Measurements from ENCODE around the gene PRKN. TPM values are rescaled to one million over a fixed set of nuclear protein-coding genes. Genes with fewer than 3 reads are reported as not detected.

The PRKN gene
- polyA plus RNA-seq, 1 donor from 2014 or later, result 1.2 TPM

DNA sequence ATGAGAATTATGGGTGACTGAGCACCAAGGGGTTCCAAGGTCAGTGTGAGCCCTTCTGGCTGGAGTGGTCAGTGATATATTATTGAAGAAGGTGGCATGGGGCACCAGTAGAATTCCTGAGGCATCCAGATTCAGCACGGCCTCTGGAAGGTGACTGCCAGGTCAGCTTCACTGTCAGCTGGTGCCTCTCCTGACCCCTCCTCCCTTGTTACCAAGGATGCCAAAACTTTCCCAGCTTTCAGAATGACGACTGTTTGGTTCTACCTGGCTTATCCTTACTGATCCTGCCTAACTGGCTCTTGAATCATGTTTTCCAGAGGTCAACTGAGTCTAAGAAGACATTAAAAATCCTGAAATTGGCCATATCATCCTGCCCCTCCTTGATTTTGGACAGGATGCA, 1264.5 kb downstream of the PRKN start:
- TF ChIP-seq SMC3 (conservative IDR thresholded peaks at IDR 0.05; ENCODE audit: poor library complexity) (no peak), TAF1 (IDR thresholded peaks at IDR 0.05; ENCODE audit: low read depth) (no peak), POLR2AphosphoS5 (IDR thresholded peaks at IDR 0.05) (no peak), EZH2 (IDR thresholded peaks at IDR 0.05; ENCODE audit: borderline replicate concordance, insufficient read depth, low read length, poor library complexity, severe bottlenecking) (no peak), EP300 (conservative IDR thresholded peaks at IDR 0.05; ENCODE audit: poor library complexity, severe bottlenecking) (no peak), MXI1 (conservative IDR thresholded peaks at IDR 0.05; ENCODE audit: poor library complexity, severe bottlenecking) (no peak), REST (IDR thresholded peaks at IDR 0.05; ENCODE audit: borderline replicate concordance) (no peak), RAD21 (conservative IDR thresholded peaks at IDR 0.05) (no peak)
- TF ChIP-seq, protein P1, sequence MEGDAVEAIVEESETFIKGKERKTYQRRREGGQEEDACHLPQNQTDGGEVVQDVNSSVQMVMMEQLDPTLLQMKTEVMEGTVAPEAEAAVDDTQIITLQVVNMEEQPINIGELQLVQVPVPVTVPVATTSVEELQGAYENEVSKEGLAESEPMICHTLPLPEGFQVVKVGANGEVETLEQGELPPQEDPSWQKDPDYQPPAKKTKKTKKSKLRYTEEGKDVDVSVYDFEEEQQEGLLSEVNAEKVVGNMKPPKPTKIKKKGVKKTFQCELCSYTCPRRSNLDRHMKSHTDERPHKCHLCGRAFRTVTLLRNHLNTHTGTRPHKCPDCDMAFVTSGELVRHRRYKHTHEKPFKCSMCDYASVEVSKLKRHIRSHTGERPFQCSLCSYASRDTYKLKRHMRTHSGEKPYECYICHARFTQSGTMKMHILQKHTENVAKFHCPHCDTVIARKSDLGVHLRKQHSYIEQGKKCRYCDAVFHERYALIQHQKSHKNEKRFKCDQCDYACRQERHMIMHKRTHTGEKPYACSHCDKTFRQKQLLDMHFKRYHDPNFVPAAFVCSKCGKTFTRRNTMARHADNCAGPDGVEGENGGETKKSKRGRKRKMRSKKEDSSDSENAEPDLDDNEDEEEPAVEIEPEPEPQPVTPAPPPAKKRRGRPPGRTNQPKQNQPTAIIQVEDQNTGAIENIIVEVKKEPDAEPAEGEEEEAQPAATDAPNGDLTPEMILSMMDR (IDR thresholded peaks at IDR 0.05; ENCODE audit: poor library complexity, severe bottlenecking), result no peak
- no peaks in the 10 kb centered on the region for H3K27me3 ChIP-seq (ENCODE audit: insufficient read depth, low read depth, low read length)
- H2AFZ ChIP-seq (ENCODE audit: low read depth, low read length), result no peak overlapping the region
- no peaks in the 10 kb centered on the region for H3F3A ChIP-seq (ENCODE audit: insufficient read depth, low read length, poor library complexity, severe bottlenecking)
- H3K79me2 ChIP-seq (replicated peaks; ENCODE audit: insufficient read depth, low read length), result no peaks in the 10 kb centered on the region
- H3K9me2 ChIP-seq (ENCODE audit: insufficient read depth, low read length), result no peaks in the 10 kb centered on the region
- H3K4me3 ChIP-seq (ENCODE audit: low read length), result no peak overlapping the region
- H4K20me1 ChIP-seq (ENCODE audit: insufficient read depth), result no peaks in the 10 kb centered on the region
- H3K9me3 ChIP-seq (ENCODE audit: low read length), result no peaks in the 10 kb centered on the region
- no peak overlapping the region for H3K27ac ChIP-seq (ENCODE audit: low read length)
- H3K9ac ChIP-seq (ENCODE audit: low read length), result no peak overlapping the region
- H3K4me2 ChIP-seq (ENCODE audit: low read length), result no peak overlapping the region
- H3K36me3 ChIP-seq (ENCODE audit: insufficient read depth, low read length), result no peaks in the 10 kb centered on the region

GRCh38 chr6:161462148-161462547, 1265.4 kb downstream of the PRKN start:
- H3K36me3 ChIP-seq (ENCODE audit: insufficient read depth, low read length), result no peaks in the 10 kb centered on the region
- no peak overlapping the region for H3K4me3 ChIP-seq (ENCODE audit: low read length)
- no peak overlapping the region for H2AFZ ChIP-seq (ENCODE audit: low read depth, low read length)
- H3K4me2 ChIP-seq (ENCODE audit: low read length), result no peak overlapping the region
- no peak for TF ChIP-seq EZH2 (IDR thresholded peaks at IDR 0.05; ENCODE audit: borderline replicate concordance, insufficient read depth, low read length, poor library complexity, severe bottlenecking)
- TF ChIP-seq, protein P1 (IDR thresholded peaks at IDR 0.05; ENCODE audit: poor library complexity, severe bottlenecking), result no peak
- no peak for TF ChIP-seq EP300 (conservative IDR thresholded peaks at IDR 0.05; ENCODE audit: poor library complexity, severe bottlenecking)
- TF ChIP-seq SMC3 (conservative IDR thresholded peaks at IDR 0.05; ENCODE audit: poor library complexity), result no peak
- TF ChIP-seq MXI1 (conservative IDR thresholded peaks at IDR 0.05; ENCODE audit: poor library complexity, severe bottlenecking), result no peak
- TF ChIP-seq REST (IDR thresholded peaks at IDR 0.05; ENCODE audit: borderline replicate concordance), result no peak
- no peak for TF ChIP-seq RAD21 (conservative IDR thresholded peaks at IDR 0.05)
- TF ChIP-seq POLR2AphosphoS5 (IDR thresholded peaks at IDR 0.05), result no peak
- TF ChIP-seq TAF1 (IDR thresholded peaks at IDR 0.05; ENCODE audit: low read depth), result no peak
- H3K79me2 ChIP-seq (replicated peaks; ENCODE audit: insufficient read depth, low read length), result no peaks in the 10 kb centered on the region
- no peaks in the 10 kb centered on the region for H3K9me2 ChIP-seq (ENCODE audit: insufficient read depth, low read length)
- H4K20me1 ChIP-seq (ENCODE audit: insufficient read depth), result no peaks in the 10 kb centered on the region
- no peaks in the 10 kb centered on the region for H3F3A ChIP-seq (ENCODE audit: insufficient read depth, low read length, poor library complexity, severe bottlenecking)
- no peaks in the 10 kb centered on the region for H3K27me3 ChIP-seq (ENCODE audit: insufficient read depth, low read depth, low read length)
- no peaks in the 10 kb centered on the region for H3K9me3 ChIP-seq (ENCODE audit: low read length)
- H3K9ac ChIP-seq (ENCODE audit: low read length), result no peak overlapping the region
- no peak overlapping the region for H3K27ac ChIP-seq (ENCODE audit: low read length)

Data from neural cell (in vitro differentiated cells).